Neural crest cell (in vitro differentiated cells): ENCODE measurements around the gene BOD1. TPM values are rescaled to one million over a fixed set of nuclear protein-coding genes. Genes with fewer than 3 reads are reported as not detected.

ENCODE experiments used
- DNase-seq: peaks from one replicate; pipeline ENCODE4 v3.0.0; 2021; ENCODE audit warnings: low read depth, mixed read lengths, low spot score
- H3K27ac Mint-ChIP-seq: one replicate; pipeline ENCODE4 v1.8.0; 2021; ENCODE audit warnings: mild to moderate bottlenecking, mixed read lengths; ENCODE audit not compliant: unreplicated experiment
- H3K27me3 Mint-ChIP-seq: 2 replicates; pipeline ENCODE4 v1.8.0; 2021; ENCODE audit warnings: low read depth, mild to moderate bottlenecking, mixed read lengths
- H3K36me3 Mint-ChIP-seq: 2 replicates; pipeline ENCODE4 v1.8.0; 2021; ENCODE audit warnings: low read depth, mild to moderate bottlenecking, mixed read lengths
- H3K4me1 Mint-ChIP-seq: 2 replicates; pipeline ENCODE4 v1.8.0; 2021; ENCODE audit warnings: mixed read lengths
- H3K4me3 Mint-ChIP-seq: one replicate; pipeline ENCODE4 v1.8.0; 2021; ENCODE audit warnings: mild to moderate bottlenecking, mixed read lengths
- H3K9me3 Mint-ChIP-seq: 2 replicates; pipeline ENCODE4 v1.8.0; 2021; ENCODE audit warnings: mixed read lengths
- total RNA-seq: library from RNA; stranded (reverse); gene quantifications from 2 replicates; pipeline ENCODE4 v1.2.1, GENCODE V29; 2021
- TF ChIP-seq, protein P1 (sequence below): fragments of 200-600 bp; sonication (generic); conservative IDR thresholded peaks from 2 replicates; pipeline ENCODE4 v1.5.0; 2021; ENCODE audit warnings: antibody characterized with exemption, mild to moderate bottlenecking

BOD1 gene
- total RNA-seq, 1 donor from 2014 or later, result 126 TPM

GRCh38 chr5:173643964-173644363 is 27.5 kb upstream of the BOD1 start:
- no peaks in the 10 kb centered on the region for H3K36me3 Mint-ChIP-seq

DNA sequence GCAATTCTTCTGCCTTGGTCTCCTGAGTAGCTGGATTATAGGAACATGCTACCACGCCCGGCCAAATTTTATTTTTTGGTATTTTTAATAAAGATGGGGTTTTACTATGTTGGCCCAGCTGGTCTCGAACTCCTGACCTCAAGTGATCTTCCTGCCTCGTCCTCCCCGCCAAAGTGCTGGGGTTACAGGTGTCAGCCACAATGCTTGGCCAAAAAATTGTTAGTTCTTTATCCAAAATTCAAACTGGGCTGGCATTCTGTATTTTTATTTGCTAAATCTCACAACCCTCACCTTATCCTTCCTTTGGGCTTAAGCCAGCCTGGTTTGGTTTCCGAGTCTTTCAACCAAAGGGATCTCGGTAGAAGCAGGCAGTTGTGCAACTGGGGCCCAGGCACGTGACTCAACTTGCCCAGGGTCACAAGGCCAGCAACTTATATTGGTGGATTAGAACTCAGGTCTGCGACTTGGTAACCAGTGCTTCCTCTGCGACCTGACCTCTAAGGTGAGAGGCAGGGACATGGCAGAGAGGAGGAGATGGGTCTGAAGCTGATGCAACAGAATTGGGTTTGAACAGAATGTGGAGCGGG is 26.5 kb upstream of the BOD1 start:
- no peak overlapping the region for H3K27ac Mint-ChIP-seq
- H3K36me3 Mint-ChIP-seq, result no peaks in the 10 kb centered on the region
- H3K4me1 Mint-ChIP-seq, result peaks cover 36% of the 10 kb centered on the region
- H3K9me3 Mint-ChIP-seq, result no peaks in the 10 kb centered on the region
- TF ChIP-seq, protein P1, sequence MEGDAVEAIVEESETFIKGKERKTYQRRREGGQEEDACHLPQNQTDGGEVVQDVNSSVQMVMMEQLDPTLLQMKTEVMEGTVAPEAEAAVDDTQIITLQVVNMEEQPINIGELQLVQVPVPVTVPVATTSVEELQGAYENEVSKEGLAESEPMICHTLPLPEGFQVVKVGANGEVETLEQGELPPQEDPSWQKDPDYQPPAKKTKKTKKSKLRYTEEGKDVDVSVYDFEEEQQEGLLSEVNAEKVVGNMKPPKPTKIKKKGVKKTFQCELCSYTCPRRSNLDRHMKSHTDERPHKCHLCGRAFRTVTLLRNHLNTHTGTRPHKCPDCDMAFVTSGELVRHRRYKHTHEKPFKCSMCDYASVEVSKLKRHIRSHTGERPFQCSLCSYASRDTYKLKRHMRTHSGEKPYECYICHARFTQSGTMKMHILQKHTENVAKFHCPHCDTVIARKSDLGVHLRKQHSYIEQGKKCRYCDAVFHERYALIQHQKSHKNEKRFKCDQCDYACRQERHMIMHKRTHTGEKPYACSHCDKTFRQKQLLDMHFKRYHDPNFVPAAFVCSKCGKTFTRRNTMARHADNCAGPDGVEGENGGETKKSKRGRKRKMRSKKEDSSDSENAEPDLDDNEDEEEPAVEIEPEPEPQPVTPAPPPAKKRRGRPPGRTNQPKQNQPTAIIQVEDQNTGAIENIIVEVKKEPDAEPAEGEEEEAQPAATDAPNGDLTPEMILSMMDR, result no peak
- no peak for DNase-seq
- no peaks in the 10 kb centered on the region for H3K27me3 Mint-ChIP-seq
- no peak overlapping the region for H3K4me3 Mint-ChIP-seq

More at GRCh38 chr5:173643964-173644363, 27.5 kb upstream of the BOD1 start:
- Mint-ChIP-seq H3K4me1 (peaks cover 36% of the 10 kb centered on the region), H3K27ac (no peak overlapping the region), H3K9me3 (no peaks in the 10 kb centered on the region), H3K4me3 (no peak overlapping the region), H3K27me3 (no peaks in the 10 kb centered on the region)
- peak; percentile 42 for DNase-seq
- TF ChIP-seq, protein P1, result no peak

DNA sequence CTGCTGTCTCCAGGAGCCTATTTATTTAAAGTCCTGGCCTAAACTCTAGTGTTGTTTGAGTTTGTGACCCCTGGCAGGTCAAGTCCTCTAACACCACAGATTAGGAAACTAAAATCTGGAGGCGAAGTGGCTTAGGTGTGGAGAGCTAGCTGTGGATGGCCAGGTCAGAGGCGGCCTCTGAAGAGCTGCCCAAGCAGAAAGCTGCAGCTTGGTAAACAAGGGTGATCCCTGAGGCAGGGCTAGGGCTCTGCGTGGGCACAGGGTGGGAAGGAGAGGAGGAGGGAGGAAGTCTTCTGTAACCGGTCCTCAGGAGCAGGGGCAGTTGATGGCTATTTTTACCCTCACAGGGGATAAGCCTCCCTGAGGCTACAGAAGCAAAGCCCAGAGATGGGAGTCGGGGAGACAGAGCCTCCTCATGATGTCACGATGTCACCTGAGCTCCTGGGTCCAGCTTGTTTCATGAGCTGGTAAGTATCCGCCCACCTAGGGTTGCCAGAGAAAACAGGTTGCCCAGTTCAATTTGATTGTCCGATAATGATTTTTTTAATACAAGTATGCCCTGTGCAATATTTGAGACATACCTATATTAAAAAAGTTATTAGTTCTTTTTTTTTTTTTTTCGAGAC is 25.9 kb upstream of the BOD1 start:
- DNase-seq, result no peak

DNA sequence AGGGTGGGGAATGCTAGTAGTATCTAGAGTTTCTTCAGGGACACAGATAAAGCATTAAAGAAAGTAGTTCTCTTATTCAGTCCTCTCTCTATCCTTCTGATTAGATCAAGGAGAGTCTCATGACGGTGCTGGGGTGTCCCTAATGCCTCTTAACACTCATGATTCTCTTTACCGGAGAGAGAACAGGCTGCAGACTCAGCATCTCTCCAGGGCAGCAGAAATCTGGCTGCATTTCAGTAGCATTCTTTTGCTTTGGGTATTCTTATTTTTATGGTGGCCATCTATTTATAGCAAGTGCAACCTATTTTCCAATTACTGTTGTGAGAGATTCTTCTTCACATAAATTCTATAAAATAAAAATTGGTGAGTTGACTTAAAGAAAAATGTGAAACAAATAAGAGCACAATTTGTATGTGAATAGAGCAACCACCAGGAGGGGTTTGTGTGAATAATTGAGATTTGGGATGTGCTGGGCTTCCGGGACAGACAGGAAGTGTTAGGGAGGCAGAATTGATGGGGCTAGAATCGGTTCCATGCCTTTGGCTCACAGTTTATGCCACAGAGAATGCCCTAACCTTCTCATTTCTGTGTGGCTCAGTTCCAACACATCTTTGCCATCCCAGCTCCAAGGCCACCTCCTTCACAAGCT is 23.8 kb upstream of the BOD1 start:
- Mint-ChIP-seq H3K27ac (no peak overlapping the region), H3K9me3 (no peaks in the 10 kb centered on the region), H3K4me3 (no peak overlapping the region), H3K27me3 (no peaks in the 10 kb centered on the region), H3K4me1 (peaks cover 22% of the 10 kb centered on the region), H3K36me3 (no peaks in the 10 kb centered on the region)
- DNase-seq, result no peak
- TF ChIP-seq, protein P1, result no peak

More for the DNA sequence above, 25.9 kb upstream of the BOD1 start:
- TF ChIP-seq, protein P1, result no peak
- H3K4me1 Mint-ChIP-seq, result peaks cover 36% of the 10 kb centered on the region
- no peaks in the 10 kb centered on the region for H3K27me3 Mint-ChIP-seq
- H3K36me3 Mint-ChIP-seq, result no peaks in the 10 kb centered on the region
- H3K4me3 Mint-ChIP-seq, result no peak overlapping the region
- no peaks in the 10 kb centered on the region for H3K9me3 Mint-ChIP-seq
- no peak overlapping the region for H3K27ac Mint-ChIP-seq

- Mint-ChIP-seq H3K9me3 (no peaks in the 10 kb centered on the region), H3K27me3 (no peaks in the 10 kb centered on the region), H3K27ac (no peak overlapping the region), H3K36me3 (no peaks in the 10 kb centered on the region), H3K4me3 (no peak overlapping the region), H3K4me1 (peaks cover 4% of the 10 kb centered on the region)
- TF ChIP-seq, protein P1, result no peak
- DNase-seq, result no peak
Measured at GRCh38 chr5:173638126-173639040, 21.9 kb upstream of the BOD1 start.
